HT1080 (cell line): ENCODE data around the gene ARL6IP6. TPM values are rescaled to one million over a fixed set of nuclear protein-coding genes. Genes with fewer than 3 reads are reported as not detected.
"Not testable (repeated sequence)": the region's sequence is repeated elsewhere in the genome, so short reads cannot be mapped to it uniquely, and the experiment has no call there.

Experiments used
- DNase-seq: peaks from one replicate; pipeline ENCODE4 v3.0.0-alpha.2; 2015; ENCODE audit warnings: low read depth
- total RNA-seq: library from RNA; depleted of rRNA; stranded (reverse); fragments of >200 nt; shearing (Covaris generic); gene quantifications from 2 replicates; pipeline ENCODE4 v1.2.3, GENCODE V29; 2014

Gene ARL6IP6
- total RNA-seq, 1 experiment from 2014 or later, result 24.4 TPM

DNA sequence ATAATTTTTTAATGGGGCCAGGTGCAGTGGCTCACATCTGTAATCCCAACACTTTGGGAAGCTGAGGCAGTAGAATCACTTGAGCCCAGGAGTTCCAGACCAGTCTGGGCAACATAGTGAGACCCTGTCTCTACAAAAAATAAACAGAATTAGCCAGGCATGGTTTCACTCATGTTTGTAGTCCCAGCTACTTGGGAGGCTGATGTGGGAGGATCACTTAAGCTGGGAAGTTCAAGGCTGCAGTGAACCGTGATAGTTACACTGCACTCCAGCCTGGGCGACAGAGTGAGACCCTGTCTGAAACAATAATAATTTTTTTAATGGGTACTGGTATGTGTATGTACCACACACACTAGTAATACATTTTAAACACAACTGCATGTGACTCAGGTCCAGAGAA, 2.4 kb downstream of the ARL6IP6 start:
- DNase-seq, result no peak

DNA sequence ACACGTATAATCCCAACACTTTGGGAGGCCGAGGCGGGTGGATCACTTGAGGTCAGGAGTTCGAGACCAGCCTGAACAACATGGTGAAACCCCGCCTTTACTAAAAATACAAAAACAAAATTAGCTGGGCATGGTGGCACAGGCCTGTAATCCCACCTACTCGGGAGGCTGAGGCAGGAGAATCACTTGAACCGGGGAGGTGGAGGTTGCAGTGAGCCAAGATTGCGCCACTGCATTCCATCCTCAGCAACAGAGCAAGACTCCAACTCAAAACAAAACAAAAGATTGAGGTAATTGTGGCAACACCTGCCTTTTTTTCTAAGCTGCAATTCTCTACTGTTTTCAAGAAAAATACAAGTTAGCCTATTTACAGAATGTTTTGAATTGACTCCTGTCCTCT, 4.2 kb downstream of the ARL6IP6 start:
- DNase-seq, result not testable (repeated sequence)

DNA sequence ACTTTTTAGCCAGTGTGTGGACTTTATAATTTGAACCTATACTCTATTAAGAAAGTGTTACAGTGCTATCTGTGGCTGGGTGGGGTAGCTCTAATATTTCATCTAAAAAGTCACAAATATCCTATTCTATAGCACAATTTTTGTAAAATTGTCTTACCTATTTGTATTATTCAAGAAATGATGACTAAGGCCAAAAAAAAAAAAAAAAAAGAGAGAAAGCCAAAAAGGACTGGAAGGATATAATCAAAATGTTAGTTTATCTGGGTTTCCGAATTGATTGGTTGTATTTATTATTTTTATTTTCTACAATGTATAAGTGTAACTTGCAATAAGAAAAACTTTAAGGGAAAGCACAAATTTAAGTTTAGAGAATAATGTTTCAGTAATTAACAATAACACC, 5.5 kb downstream of the ARL6IP6 start:
- no peak for DNase-seq

DNA sequence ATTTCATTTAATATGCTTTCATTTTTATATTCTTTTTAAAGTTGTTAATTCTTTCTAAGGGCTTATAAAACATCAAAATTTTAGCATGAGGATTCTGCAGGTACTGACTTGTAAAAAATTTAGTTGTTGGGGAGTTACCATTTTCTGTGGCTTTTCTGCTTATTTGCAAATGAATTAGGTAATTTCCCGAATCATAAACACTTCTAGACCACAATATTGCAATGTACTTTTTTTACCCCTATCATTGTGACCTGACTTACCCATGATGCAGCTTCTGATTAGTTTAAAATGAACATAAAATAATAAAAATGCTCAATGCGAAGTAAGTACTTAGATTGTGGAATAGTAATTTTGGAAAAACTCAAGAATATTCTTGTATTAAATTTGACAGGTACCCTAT, 11.4 kb downstream of the ARL6IP6 start:
- DNase-seq, result no peak

GRCh38 chr2:152730591-152731333, 12.3 kb downstream of the ARL6IP6 start:
- peak; percentile 44 for DNase-seq

DNA sequence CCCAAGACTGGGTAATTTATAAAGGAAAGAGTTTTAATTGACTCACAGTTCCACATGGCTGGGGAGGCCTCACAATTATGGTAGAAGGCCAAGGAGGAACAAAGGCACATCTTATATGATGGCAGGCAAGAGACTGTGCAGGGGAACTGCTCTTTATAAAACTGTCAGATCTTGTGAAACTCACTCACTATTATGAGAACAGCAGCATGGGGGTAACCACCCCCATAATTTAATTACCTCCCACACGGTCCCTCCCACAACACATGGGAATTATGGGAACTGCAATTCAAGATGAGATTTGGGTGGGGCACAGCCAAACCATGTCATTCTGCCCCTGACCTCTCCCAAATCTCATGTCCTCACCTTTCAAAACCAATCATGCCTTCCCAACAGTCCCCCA, 19.1 kb downstream of the ARL6IP6 start:
- not testable (repeated sequence) for DNase-seq

DNA sequence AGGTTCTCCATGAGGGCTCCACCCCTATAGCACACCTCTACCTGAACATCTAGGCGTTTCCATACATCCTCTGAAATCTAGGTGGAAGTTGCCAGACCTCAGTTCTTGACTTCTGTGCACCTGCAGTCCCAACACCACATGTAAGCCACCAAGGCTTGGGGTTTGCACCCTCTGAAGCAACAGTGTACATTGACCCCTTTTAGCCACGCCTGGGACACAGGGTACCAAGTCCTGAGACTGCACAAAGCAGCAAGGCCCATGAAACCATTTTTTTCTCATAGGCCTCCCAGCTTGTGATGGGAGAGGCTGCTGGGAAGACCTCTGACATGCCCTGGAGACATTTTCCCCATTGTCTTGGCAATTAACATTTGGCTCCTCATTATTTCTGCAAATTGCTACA, 20.0 kb downstream of the ARL6IP6 start:
- DNase-seq, result no peak

GRCh38 chr2:152739705-152740104, 21.3 kb downstream of the ARL6IP6 start:
- not testable (repeated sequence) for DNase-seq

- peak; percentile 63 for DNase-seq
Observed at GRCh38 chr2:152740743-152741328, 22.4 kb downstream of the ARL6IP6 start.

DNA sequence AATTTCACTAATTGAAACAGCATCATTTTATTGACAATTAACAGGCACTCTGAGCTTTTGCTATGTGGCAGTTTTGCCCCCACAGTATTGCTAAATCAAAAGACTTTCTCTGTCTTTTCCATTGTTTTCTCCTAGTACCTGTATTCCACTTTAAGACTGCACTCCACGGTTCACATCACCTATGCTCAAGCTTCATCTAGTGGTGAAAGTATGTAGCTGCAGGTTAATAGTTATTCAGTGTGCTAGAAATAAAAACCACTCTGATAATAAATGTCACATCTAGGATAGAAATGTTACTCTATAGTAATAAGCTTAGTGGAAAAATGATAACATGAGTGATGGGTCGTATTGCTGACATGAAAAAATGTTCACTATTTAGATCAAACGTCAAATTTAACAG, 24.6 kb downstream of the ARL6IP6 start:
- no peak for DNase-seq

DNA sequence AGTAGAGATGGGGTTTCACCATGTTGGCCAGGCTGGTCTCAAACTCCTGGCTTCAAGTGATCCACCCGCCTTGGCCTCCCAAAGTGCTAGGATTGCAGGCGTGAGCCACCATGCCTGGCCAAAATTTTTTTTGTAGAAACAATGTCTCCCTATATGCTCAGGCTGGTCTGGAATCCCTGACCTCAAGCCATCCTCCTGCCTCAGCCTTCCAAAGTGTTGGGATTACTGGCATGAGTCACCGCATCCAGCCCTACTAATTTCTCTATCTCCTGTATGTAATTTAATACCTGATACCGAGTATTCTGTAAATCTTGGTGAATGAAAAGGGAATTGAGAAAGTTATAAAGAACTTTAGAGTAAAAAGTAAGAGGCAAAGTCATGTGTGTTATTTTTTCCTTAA, 29.3 kb downstream of the ARL6IP6 start:
- peak; percentile 78 for DNase-seq

GRCh38 chr2:152755029-152755428, 36.6 kb downstream of the ARL6IP6 start:
- no peak for DNase-seq

- no peak for DNase-seq
Observed at GRCh38 chr2:152759290-152760072, 41.1 kb downstream of the ARL6IP6 start.

DNA sequence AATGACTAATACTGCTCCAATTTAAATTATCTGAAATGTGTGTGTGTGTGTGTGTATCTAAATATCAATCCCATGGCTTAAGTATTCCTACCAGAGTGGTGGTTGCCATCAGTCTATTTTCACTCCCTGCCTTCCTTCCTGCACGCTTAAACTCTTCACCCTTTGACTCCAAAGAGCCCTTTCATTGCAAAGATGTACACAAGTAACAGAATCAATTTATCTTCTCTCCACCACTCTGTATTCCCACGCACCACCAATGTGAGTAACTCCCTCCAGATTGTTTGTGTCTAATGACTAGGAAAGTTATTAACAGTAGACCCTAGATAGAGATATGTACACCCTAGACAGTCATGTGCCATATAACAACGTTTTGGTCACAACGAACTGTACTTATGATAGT, 42.8 kb downstream of the ARL6IP6 start:
- DNase-seq, result no peak

DNA sequence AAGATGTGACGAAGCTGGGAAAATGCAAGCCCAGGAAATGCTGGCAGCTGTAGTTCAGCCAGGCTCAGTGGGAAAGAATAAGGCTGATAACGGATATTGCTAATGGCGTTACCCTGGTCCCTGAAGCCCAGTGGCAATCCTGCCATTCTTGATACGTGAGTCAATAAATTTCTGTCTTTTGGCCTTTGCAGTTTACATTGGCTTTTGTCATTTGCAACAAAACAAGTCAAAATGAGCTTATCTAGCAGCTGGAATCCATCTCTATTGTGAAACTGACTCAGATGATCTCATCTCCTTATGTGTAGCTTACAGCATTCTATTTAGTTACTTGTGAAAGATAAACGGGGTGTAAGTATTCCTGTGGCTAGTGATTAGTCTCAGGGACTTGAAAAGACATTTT, 43.8 kb downstream of the ARL6IP6 start:
- no peak for DNase-seq

DNA sequence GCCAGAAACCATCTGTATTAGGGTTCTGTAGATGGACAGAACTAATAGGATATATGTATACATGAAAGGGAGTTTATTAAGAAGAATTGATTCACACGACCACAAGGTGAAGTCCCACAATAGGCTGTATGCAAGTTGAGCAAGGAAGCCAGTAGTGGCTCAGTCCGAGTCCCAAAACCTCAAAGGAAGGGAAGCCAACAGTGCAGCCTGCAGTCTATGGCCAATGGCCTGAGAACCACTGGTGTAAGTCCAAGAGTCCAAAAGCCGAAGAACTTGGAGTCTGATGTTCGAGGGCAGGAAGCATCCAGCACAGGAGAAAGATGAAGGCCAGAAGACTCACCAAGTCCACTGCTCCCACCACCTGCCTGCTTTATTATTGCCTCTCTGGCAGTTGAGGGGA, 44.8 kb downstream of the ARL6IP6 start:
- DNase-seq, result not testable (repeated sequence)

DNA sequence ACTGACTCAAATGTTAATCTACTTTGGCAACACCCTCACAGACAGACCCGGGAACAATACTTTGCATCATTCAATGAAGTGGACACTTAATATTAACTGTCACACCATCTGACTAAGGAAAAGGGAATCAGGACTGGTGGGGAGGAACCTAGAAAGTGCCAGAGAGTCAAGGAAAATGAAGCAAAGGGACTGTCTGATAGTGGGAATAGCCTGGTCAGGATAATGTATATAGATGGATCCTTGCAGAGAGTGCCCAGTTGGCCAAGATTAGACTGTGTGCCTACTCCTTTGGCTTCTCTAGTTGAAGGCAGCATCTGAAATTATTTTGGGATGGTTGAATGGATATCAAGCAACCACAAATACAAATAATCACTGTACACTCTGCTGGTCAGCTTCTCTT, 45.2 kb downstream of the ARL6IP6 start:
- no peak for DNase-seq

DNA sequence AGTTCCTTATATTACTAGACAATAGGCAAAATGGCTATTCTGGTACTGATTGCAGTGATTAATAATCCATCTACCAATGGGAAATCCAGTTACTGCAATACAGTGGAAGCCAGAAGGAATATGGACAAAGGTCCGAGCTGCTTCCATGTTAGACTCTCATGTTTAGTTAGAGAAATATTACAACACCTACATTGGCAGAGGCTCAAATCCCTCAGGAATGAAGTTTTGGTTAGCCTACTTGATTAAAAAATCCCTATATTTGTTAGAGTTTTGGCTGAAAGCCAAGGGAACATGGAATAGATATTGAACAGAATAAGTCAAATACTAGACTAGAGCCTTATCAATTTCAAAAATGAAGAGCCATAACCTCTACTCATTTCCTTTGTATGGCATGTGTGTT, 48.5 kb downstream of the ARL6IP6 start:
- no peak for DNase-seq

DNA sequence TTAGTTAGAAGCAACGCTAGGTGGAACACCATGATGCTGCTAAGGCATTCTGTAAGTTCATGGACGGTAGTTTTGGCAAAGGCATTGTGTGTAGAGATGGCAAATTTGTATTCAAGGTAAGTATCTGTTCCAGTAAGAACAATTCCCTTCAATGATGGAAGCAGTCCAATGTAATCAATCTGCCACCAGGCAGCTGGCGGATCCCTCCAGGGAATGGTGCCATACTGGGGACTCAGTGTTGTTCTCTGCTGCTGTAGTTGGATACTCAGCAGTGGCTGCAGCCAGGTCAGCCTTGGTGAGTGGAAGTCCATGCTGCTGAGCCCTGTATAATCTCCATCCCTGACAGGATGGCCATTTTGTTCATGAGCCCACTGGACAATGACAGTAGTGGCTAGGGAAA, 62.8 kb downstream of the ARL6IP6 start:
- no peak for DNase-seq

GRCh38 chr2:152782171-152782570, 63.8 kb downstream of the ARL6IP6 start:
- no peak for DNase-seq

GRCh38 chr2:152790883-152791282, 72.5 kb downstream of the ARL6IP6 start:
- DNase-seq, result no peak

DNA sequence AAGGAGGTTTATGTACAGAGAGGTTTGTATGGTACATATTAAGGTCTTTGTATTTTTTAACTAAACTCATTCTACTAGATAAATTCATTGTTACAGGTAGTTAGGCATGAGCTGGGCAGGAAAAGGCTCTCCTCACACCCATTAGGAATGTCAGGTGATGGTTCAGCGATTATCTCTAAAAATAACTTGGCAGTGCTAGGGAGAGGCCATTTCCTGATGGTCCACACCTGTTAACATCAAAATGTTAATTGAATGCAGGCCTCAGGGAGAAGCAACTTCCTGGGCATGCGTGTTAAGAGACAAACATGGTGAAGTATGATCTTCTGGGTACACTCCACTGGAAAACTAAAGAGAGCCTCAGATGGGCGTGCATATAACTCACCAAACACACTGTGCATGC, 73.6 kb downstream of the ARL6IP6 start:
- DNase-seq, result no peak

- DNase-seq, result no peak
Observed at GRCh38 chr2:152792974-152793373, 74.6 kb downstream of the ARL6IP6 start.
